ENCODE data around the gene CYB561D1. TPM values are rescaled to one million over a fixed set of nuclear protein-coding genes. Genes with fewer than 3 reads are reported as not detected.

Gene CYB561D1
- total RNA-seq, 1 donor from 2014 or later, result 11.3 TPM

- Mint-ChIP-seq H3K27me3 (peaks cover 21% of the 10 kb centered on the region), H3K36me3 (ENCODE audit: low read depth) (no peaks in the 10 kb centered on the region), H3K4me1 (peaks cover 2% of the 10 kb centered on the region), H3K27ac (no peak overlapping the region), H3K4me3 (no peak overlapping the region), H3K9me3 (no peaks in the 10 kb centered on the region)
- DNase-seq, result no peak
- intact Hi-C loops (cut with micrococcal nuclease), result no loop called here
Observed at GRCh38 chr1:109517337-109517736, 23.4 kb downstream of the CYB561D1 start.

DNA sequence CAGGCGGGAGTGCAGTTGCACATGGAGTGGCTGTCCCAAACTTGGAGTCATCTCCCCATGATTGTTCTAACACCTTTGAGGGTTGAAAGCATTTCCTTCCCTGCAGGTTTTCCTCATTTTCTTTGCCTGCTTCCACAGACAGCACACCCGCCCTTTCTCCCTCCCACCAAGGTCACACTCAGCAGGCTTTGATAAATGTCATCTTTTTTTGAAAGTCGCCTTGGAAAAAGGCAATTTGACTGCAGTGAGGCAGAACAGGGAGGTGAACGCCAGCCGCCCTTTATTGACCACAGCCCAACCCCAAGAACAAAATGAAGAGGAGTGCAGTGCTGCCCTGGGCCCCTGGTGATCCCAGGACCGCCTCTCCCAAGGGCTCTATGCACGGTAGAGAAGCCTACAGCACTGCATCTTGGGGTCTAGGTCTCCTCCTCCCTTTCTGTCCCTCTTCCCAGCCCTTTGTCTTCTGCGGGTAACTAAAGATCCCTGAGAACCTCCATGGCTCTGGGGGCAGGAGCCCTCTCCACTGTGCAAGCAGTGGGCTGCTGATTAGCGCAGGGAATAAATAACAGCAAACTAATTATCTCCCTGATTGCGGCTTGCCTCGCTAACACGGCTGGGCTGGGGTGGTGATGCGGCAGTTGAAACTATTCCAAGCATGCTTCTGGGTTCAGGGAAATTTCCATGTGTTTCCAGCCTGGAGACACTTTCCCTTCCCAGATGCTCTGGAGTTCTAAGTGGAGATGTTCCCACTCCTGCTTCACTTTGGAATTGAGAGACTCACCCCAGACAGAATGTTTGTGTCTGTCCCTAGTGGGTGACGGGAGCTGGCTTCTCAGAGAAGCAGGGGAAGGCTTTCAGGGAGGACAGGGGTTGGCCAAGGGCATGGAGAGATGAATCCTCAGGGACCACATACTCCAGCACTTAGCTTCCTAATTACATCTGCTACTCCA is 27.4 kb downstream of the CYB561D1 start:
- H3K9me3 Mint-ChIP-seq, result no peaks in the 10 kb centered on the region
- no peak for DNase-seq
- intact Hi-C loops (cut with micrococcal nuclease), result no loop called here
- H3K27ac Mint-ChIP-seq, result no peak overlapping the region
- H3K27me3 Mint-ChIP-seq, result peaks cover 22% of the 10 kb centered on the region
- H3K4me1 Mint-ChIP-seq, result no peaks in the 10 kb centered on the region
- H3K36me3 Mint-ChIP-seq (ENCODE audit: low read depth), result no peaks in the 10 kb centered on the region
- no peak overlapping the region for H3K4me3 Mint-ChIP-seq

DNA sequence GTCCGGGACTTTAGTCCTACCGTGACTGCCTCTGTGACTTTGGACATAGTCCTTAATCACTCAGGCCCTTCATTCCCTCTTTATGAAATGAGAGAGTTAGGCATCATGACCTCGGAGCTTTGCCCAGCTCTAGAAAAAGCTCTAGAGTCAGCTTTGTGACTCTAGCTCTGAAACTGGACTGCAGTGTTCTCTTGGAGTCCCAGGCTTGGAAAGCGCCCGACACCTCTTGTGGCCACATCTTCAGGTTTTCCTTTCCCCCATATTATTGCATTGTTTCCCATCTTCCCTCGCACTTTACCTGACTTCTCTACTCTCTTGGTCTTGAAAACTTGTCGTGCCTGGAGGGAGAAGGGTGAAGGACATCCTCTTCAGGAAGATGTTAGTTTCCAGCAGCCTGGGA is 28.1 kb downstream of the CYB561D1 start:
- H3K27me3 Mint-ChIP-seq, result peaks cover 22% of the 10 kb centered on the region

GRCh38 chr1:109523706-109524105 is 29.8 kb downstream of the CYB561D1 start:
- intact Hi-C loops (cut with micrococcal nuclease), result no loop called here

More for the DNA sequence above, 28.1 kb downstream of the CYB561D1 start:
- H3K4me3 Mint-ChIP-seq, result no peak overlapping the region
- H3K27ac Mint-ChIP-seq, result no peak overlapping the region
- intact Hi-C loops (cut with micrococcal nuclease), result no loop called here
- H3K9me3 Mint-ChIP-seq, result no peaks in the 10 kb centered on the region
- H3K36me3 Mint-ChIP-seq (ENCODE audit: low read depth), result no peaks in the 10 kb centered on the region
- H3K4me1 Mint-ChIP-seq, result no peaks in the 10 kb centered on the region
- no peak for DNase-seq

DNA sequence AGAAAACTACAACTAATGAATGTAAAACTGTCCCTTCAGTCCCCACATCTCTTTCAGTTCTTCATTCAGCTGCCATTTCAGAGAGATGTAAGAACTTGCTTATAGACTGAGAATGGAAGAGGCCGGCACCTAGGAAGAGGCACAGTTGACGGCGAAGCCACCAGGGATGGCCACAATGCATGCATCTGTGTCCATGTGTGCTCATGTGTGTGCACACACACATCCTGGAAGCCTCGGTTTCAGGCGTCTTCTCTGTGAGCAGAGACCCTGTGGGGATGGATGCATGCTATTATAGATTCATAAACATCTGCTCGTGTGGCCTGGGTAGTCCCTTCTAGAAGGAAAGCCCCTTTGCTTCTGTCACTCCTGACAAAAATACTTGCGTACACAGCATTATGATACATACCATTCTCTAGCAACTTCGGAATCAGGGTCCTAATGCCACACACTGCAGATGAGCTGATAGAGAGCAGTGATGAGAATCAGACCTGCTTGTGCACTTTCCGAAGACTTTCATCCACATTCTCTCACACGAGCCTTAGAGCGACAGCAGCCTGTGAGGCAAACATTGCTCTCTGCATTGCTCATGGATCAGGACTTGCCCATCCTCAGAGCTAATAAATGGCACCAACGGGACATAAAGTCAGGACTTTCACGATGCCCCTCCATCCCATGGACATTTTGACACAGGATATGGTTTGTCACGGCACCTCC is 33.4 kb downstream of the CYB561D1 start:
- Mint-ChIP-seq H3K27me3 (peaks cover 10% of the 10 kb centered on the region), H3K9me3 (no peaks in the 10 kb centered on the region), H3K4me3 (no peak overlapping the region), H3K36me3 (ENCODE audit: low read depth) (no peaks in the 10 kb centered on the region), H3K4me1 (peaks cover 16% of the 10 kb centered on the region), H3K27ac (no peak overlapping the region)
- no peak for DNase-seq
- intact Hi-C loops (cut with micrococcal nuclease), result no loop called here

More at GRCh38 chr1:109523706-109524105, 29.8 kb downstream of the CYB561D1 start:
- no peaks in the 10 kb centered on the region for H3K9me3 Mint-ChIP-seq
- no peaks in the 10 kb centered on the region for H3K4me1 Mint-ChIP-seq
- no peak overlapping the region for H3K27ac Mint-ChIP-seq
- no peaks in the 10 kb centered on the region for H3K36me3 Mint-ChIP-seq (ENCODE audit: low read depth)
- peaks cover 22% of the 10 kb centered on the region for H3K27me3 Mint-ChIP-seq
- DNase-seq, result no peak
- no peak overlapping the region for H3K4me3 Mint-ChIP-seq

GRCh38 chr1:109527846-109528695 is 34.2 kb downstream of the CYB561D1 start:
- intact Hi-C loops (cut with micrococcal nuclease), result no loop called here

GRCh38 chr1:109528712-109529111 is 34.8 kb downstream of the CYB561D1 start:
- intact Hi-C loops (cut with micrococcal nuclease), result no loop called here
- peaks cover 5% of the 10 kb centered on the region for H3K27me3 Mint-ChIP-seq
- H3K36me3 Mint-ChIP-seq (ENCODE audit: low read depth), result no peaks in the 10 kb centered on the region
- no peak overlapping the region for H3K27ac Mint-ChIP-seq
- H3K4me1 Mint-ChIP-seq, result peaks cover 23% of the 10 kb centered on the region
- no peaks in the 10 kb centered on the region for H3K9me3 Mint-ChIP-seq
- no peak for DNase-seq
- no peak overlapping the region for H3K4me3 Mint-ChIP-seq

More at GRCh38 chr1:109527846-109528695, 34.2 kb downstream of the CYB561D1 start:
- no peaks in the 10 kb centered on the region for H3K36me3 Mint-ChIP-seq (ENCODE audit: low read depth)
- peaks cover 23% of the 10 kb centered on the region for H3K4me1 Mint-ChIP-seq
- no peaks in the 10 kb centered on the region for H3K9me3 Mint-ChIP-seq
- H3K4me3 Mint-ChIP-seq, result no peak overlapping the region
- H3K27me3 Mint-ChIP-seq, result peaks cover 5% of the 10 kb centered on the region
- DNase-seq, result no peak
- no peak overlapping the region for H3K27ac Mint-ChIP-seq

DNA sequence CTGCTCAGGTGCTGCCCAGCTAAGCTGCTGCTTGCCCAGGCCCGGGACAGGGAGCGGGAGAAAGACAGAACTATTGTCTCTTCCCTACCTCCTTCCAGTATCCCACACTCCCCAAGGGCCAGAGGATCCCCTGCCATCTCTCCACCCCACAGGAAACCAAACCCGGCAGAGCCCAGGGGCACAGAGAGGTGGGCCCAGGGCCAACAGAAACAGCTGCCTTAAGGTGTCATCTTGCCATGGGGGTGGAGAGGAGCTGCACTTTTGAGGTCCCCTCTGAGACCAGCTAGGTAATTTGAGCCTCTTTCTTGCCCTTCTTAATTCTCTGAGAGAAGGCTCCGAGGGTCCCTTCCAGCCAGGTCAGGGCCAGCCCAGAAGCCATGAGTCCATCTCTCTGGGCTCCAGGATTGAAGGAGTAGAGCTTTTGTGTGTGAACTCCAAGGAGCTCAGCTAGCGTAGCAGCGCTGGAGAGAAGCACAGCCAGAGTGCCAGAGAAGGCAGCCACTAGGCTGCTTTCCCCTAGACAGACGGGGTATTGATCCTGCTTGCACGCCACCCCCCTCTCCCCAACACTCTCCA is 36.1 kb downstream of the CYB561D1 start:
- peaks cover 5% of the 10 kb centered on the region for H3K27me3 Mint-ChIP-seq
- intact Hi-C loops (cut with micrococcal nuclease), result loop anchor here (5.0 kb wide), 1 partner anchor 123 kb away; no protein-coding TSS in a partner anchor
- peaks cover 23% of the 10 kb centered on the region for H3K4me1 Mint-ChIP-seq
- no peak overlapping the region for H3K27ac Mint-ChIP-seq
- H3K9me3 Mint-ChIP-seq, result no peaks in the 10 kb centered on the region
- no peaks in the 10 kb centered on the region for H3K36me3 Mint-ChIP-seq (ENCODE audit: low read depth)
- DNase-seq, result no peak
- H3K4me3 Mint-ChIP-seq, result no peak overlapping the region

DNA sequence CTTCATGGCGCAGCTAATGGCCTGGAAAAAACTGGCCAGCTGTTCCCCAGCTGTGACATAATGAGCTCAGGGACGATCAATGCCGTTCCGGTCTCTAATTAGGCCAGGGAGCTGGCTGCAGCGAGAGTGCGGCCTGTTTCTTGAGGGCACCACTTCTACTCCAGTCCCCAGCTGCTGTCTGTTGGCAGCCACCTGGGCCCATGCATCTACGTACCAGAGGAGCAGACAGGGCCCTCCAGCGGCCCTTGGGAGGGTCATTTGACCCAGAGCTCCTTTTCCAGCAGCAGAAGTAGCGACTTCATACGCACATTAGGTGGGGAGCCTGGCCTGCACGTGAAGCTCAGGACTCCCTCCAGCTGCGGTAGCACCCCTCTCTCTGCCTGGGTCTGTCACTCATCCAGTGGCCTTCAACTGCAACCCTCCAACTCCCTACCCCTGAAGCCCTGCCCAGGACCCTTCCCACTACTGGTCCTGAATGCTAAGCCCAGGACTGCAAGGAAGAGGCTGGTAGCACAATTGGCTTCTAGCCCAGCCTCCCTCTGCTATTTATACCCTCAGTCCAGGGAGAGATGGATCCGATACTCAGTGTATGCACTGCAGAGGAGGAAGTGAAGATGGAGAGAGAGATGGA is 36.7 kb downstream of the CYB561D1 start:
- Mint-ChIP-seq H3K27me3 (peaks cover 5% of the 10 kb centered on the region), H3K4me1 (peaks cover 23% of the 10 kb centered on the region), H3K4me3 (peak overlapping the region; percentile 36), H3K36me3 (ENCODE audit: low read depth) (no peaks in the 10 kb centered on the region), H3K9me3 (no peaks in the 10 kb centered on the region), H3K27ac (peak overlapping the region; percentile 40)
- intact Hi-C loops (cut with micrococcal nuclease), result loop anchor here (5.0 kb wide), 1 partner anchor 123 kb away; no protein-coding TSS in a partner anchor
- no peak for DNase-seq

DNA sequence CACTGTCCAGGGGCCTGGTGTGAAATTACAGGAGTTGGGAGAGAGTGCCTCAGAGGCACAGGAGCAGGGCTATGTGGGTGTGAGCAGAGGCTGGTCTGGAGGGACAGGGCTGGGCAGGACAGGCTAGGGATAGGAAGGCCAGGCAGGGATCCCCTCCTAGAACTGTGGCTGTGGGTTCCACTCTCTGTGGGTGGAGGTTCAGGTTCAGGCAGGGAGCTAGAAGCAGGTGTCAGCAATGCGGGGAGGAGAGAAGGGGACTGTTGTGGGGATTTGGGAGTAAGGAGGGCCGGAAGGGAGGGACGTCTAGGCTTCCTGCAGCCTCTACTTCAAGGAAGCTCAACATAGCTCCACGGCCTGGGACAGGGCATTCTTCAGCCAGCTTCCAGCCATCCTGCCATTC is 37.5 kb downstream of the CYB561D1 start:
- intact Hi-C loops (cut with micrococcal nuclease), result loop anchor here (5.0 kb wide), 1 partner anchor 124 kb away; no protein-coding TSS in a partner anchor
- no peaks in the 10 kb centered on the region for H3K9me3 Mint-ChIP-seq
- DNase-seq, result no peak
- H3K4me1 Mint-ChIP-seq, result peaks cover 23% of the 10 kb centered on the region
- H3K36me3 Mint-ChIP-seq (ENCODE audit: low read depth), result no peaks in the 10 kb centered on the region
- no peaks in the 10 kb centered on the region for H3K27me3 Mint-ChIP-seq
- H3K27ac Mint-ChIP-seq, result peak overlapping the region; percentile 40
- peak overlapping the region; percentile 36 for H3K4me3 Mint-ChIP-seq

DNA sequence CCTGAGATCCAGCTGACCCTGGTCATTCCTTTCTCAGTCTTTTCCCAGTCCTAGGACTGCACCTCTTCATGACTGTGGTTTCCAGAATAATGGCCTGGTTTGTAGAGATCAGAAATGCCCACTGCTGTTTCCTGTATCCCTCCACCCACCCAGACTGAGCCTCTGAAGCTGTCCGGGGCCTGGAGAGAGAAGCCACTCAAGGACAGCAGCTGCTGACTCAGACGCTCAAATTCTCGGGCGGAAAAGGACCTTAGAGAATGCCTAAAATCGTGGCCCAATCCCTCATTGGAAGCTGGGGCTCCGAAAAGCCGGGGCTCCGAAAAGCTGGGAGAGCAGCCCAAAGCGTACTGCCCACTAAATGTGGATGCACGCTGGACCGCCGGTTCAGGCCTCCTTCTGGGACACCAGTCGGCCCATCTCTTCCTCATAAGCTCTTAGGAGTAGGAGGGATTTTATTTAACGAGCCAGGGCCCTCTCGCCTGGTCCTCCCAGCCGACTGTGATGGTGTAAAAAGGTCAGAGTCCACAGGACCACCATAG is 38.0 kb downstream of the CYB561D1 start:
- H3K4me1 Mint-ChIP-seq, result peaks cover 23% of the 10 kb centered on the region
- no peaks in the 10 kb centered on the region for H3K27me3 Mint-ChIP-seq
- H3K9me3 Mint-ChIP-seq, result no peaks in the 10 kb centered on the region
- intact Hi-C loops (cut with micrococcal nuclease), result loop anchor here (1.0 to 5.0 kb wide), 7 partner anchors 32 to 269 kb away; partner anchors contain the start of genes CYB561D1, PSMA5 and PSRC1
- peak overlapping the region; percentile 74 for H3K4me3 Mint-ChIP-seq
- no peaks in the 10 kb centered on the region for H3K36me3 Mint-ChIP-seq (ENCODE audit: low read depth)
- peak overlapping the region; percentile 86 for H3K27ac Mint-ChIP-seq
- no peak for DNase-seq

GRCh38 chr1:109532365-109533136 is 38.7 kb downstream of the CYB561D1 start:
- H3K27ac Mint-ChIP-seq, result peak overlapping the region; percentile 86
- H3K9me3 Mint-ChIP-seq, result no peaks in the 10 kb centered on the region
- intact Hi-C loops (cut with micrococcal nuclease), result loop anchor here (1.0 to 5.0 kb wide), 7 partner anchors 32 to 269 kb away; partner anchors contain the start of genes CYB561D1, PSMA5 and PSRC1
- H3K4me3 Mint-ChIP-seq, result peak overlapping the region; percentile 74
- no peaks in the 10 kb centered on the region for H3K27me3 Mint-ChIP-seq
- no peaks in the 10 kb centered on the region for H3K36me3 Mint-ChIP-seq (ENCODE audit: low read depth)
- H3K4me1 Mint-ChIP-seq, result peaks cover 23% of the 10 kb centered on the region
- peak; percentile 98 for DNase-seq
